Transverse colon (tissue), 4 donors: ENCODE results near the gene DOCK8. TPM values are rescaled to one million over a fixed set of nuclear protein-coding genes. Genes with fewer than 3 reads are reported as not detected.

Source experiments
- DNase-seq: peaks from one replicate; pipeline ENCODE4 v3.0.0-alpha.2; 2019
- H3K27ac ChIP-seq, 4 donors: fragments of 200-600 bp; sonication (generic); 2 replicates each; pipeline ENCODE4 v1.5.1; 2016 to 2018; ENCODE audit warnings: inconsistent platforms in 4 of 4
- H3K27me3 ChIP-seq: fragments of 200-600 bp; sonication (generic); 2 replicates; pipeline ENCODE4 v1.5.1; 2017; ENCODE audit warnings: inconsistent platforms
- H3K36me3 ChIP-seq, 4 donors: fragments of 200-600 bp; sonication (generic); 2 replicates each; pipeline ENCODE4 v1.5.1; 2017 to 2019; ENCODE audit warnings: inconsistent platforms in 4 of 4
- H3K4me1 ChIP-seq, 4 donors: fragments of 200-600 bp; sonication (generic); 2 replicates each; pipeline ENCODE4 v1.5.1; 2017 to 2020; ENCODE audit warnings: inconsistent platforms in 4 of 4
- H3K4me3 ChIP-seq, 4 donors: fragments of 200-600 bp; sonication (generic); 1 replicate in 1 of 4; 2 replicates in 3 of 4; pipeline versions ENCODE4 v1.5.1 to v1.6.1; 2017 to 2019; ENCODE audit warnings: inconsistent platforms in 4 of 4
- H3K9me3 ChIP-seq, 2 donors: fragments of 200-600 bp; sonication (generic); 2 replicates each; pipeline ENCODE4 v1.5.1; 2017 to 2019; ENCODE audit warnings: inconsistent platforms in 2 of 2
- CTCF ChIP-seq, 5 experiments: fragments of 200-600 bp in 3 of 5; fragments of 450-650 bp in 2 of 5; sonication (generic) in 3 of 5; IDR thresholded peaks; 1 replicate in 2 of 5; 2 replicates in 3 of 5; pipeline ENCODE4 v1.5.1; 2016 to 2017; ENCODE audit warnings: antibody characterized with exemption in 5 of 5, inconsistent platforms in 3 of 5, mild to moderate bottlenecking in 2 of 5, moderate library complexity in 1 of 5
- EP300 ChIP-seq: sonication (generic); formaldehyde crosslinking; IDR thresholded peaks from one replicate; pipeline ENCODE4 v1.6.1; 2017; ENCODE audit warnings: antibody characterized with exemption, low read depth
- POLR2A ChIP-seq: fragments of 450-650 bp; IDR thresholded peaks from one replicate; pipeline ENCODE4 v1.6.1; 2016; ENCODE audit warnings: antibody characterized with exemption, mild to moderate bottlenecking, moderate library complexity
- POLR2AphosphoS5 ChIP-seq, 3 donors: sonication (generic); formaldehyde crosslinking; IDR thresholded peaks; one replicate each; pipeline ENCODE4 v1.6.1; 2016; ENCODE audit warnings: antibody characterized with exemption in 3 of 3
- WGBS, 2 donors: methylation state at CpG; one replicate each; pipeline ENCODE4 v1.1.5; 2018; ENCODE audit warnings: low coverage in 1 of 2; 5-methylcytosine and 5-hydroxymethylcytosine counted together
- in situ Hi-C, 4 donors: fragments of 200-750 bp; cut with MboI; loops; one replicate each; pipeline versions ENCODE4 v1.15.0 to v1.15.1; 2017; ENCODE audit warnings: low sequenced_read_pairs in 3 of 4, low pct_ligation_motif_present in 1 of 4, low pct_unique_long_range_greater_than_20kb in 1 of 4
- intact Hi-C: fragments of 100-400 bp; cut with DNase I; formaldehyde crosslinking; loops from one replicate; pipeline ENCODE4 v1.15.1; 2023; ENCODE audit warnings: low total_unique reads
- total RNA-seq, 4 donors: library from RNA; depleted of rRNA; stranded (reverse); fragments of >200 nt; gene quantifications; one replicate each; pipeline ENCODE4 v1.1.0, GENCODE V29; 2016

DOCK8 gene
- total RNA-seq, 4 donors from 2014 or later = 11.2 to 59.5 (median 14.7) TPM

GRCh38 chr9:374736-375135 is 160.1 kb downstream of the DOCK8 start:
- intact Hi-C loops = no loop called here

DNA sequence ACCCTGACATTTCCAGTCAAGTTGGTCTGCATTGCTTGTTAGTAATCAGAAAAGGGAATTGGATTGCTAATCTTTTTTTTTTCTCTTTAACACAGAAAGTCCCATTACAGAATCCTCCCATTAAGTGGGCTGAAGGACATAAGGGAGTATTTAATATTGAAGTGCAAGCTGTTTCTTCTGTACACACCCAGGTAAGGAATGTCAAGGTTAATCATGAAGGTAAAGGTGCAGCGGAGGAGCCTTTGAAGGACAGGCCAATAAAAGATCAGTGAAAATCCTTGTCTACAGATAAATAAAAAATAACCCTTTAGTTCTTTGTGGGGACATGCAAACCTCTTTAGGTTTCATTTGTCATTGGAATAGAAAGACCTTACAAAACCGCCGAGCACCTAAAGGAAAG is 161.4 kb downstream of the DOCK8 start:
- in situ Hi-C loops = no loop called here
- no peak for TF ChIP-seq POLR2AphosphoS5 (IDR thresholded peaks at IDR 0.05)
- TF ChIP-seq POLR2A = no peak
- no peak for TF ChIP-seq CTCF (IDR thresholded peaks at IDR 0.05)
- TF ChIP-seq EP300 = no peak
- Histone ChIP-seq H3K27ac (no peak overlapping the region), H3K4me3 (no peak overlapping the region), H3K4me1 (no peaks in the 10 kb centered on the region), H3K36me3 (no peaks in the 10 kb centered on the region), H3K27me3 (no peaks in the 10 kb centered on the region), H3K9me3 (no peaks in the 10 kb centered on the region)
- no peak for DNase-seq
- intact Hi-C loops = no loop called here
- WGBS, 2 donors = 73 to 74% methylated on average over 3 of the region's 3 CpGs

More at GRCh38 chr9:374736-375135, 160.1 kb downstream of the DOCK8 start:
- no peaks in the 10 kb centered on the region for H3K36me3 ChIP-seq
- no peak for TF ChIP-seq POLR2AphosphoS5 (IDR thresholded peaks at IDR 0.05)
- no peak for TF ChIP-seq CTCF (IDR thresholded peaks at IDR 0.05)
- no peak for TF ChIP-seq POLR2A
- no peak for TF ChIP-seq EP300
- no peak overlapping the region for H3K4me3 ChIP-seq
- no peaks in the 10 kb centered on the region for H3K9me3 ChIP-seq
- in situ Hi-C loops = no loop called here
- no peaks in the 10 kb centered on the region for H3K4me1 ChIP-seq
- DNase-seq = no peak
- 75 to 97% methylated on average over 2 of the region's 2 CpGs for WGBS, 2 donors
- H3K27ac ChIP-seq = no peak overlapping the region
- H3K27me3 ChIP-seq = no peaks in the 10 kb centered on the region

DNA sequence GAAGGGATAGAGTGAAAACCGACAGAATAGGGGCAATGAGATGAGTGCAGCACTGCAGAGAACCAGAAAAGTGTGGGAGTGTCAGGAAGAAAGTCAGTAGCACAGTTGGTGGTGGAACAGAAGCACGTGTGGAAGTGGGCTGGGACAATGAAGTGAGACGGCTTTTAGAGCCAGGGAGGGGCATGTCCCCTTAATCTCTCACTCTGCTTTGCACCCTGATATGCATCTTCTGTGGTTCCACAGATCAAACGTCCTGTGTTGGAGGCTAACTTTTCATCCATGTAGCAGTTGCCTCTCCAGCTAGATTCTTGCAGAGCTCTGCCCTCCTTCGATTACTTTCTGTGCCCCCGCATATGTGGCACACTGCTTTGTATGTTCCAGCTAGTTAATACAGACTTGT is 163.6 kb downstream of the DOCK8 start:
- 57 to 77% methylated on average over 3 to 6 of the region's 6 CpGs for WGBS, 2 donors
- Histone ChIP-seq H3K27ac (no peak overlapping the region), H3K4me3 (no peak overlapping the region), H3K36me3 (no peaks in the 10 kb centered on the region), H3K27me3 (no peaks in the 10 kb centered on the region), H3K9me3 (no peaks in the 10 kb centered on the region), H3K4me1 (no peaks in the 10 kb centered on the region)
- intact Hi-C loops = no loop called here
- TF ChIP-seq CTCF (IDR thresholded peaks at IDR 0.05) (no peak), EP300 (no peak), POLR2A (no peak), POLR2AphosphoS5 (IDR thresholded peaks at IDR 0.05) (no peak)
- in situ Hi-C loops = no loop called here
- DNase-seq = no peak

DNA sequence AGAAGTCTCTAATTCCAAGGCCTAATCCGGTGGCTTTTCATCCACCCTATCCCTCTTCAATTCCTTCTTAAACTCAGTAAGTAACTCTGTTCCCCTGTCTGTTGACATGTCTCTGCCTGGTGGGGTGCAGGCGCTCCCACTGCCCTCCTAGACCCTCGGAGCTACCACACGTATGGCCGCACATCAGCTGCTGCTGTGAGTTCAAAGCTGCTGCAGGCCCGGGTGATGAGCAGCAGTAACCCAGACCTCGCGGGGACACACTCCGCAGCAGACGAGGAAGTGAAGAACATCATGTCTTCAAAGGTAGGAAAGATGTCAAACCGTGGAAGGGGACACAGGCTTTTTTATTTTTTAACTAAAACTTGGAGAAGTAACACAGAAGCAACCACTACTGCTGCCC is 167.7 kb downstream of the DOCK8 start:
- in situ Hi-C loops (loop anchor here in 1 of 4 donors (10.0 kb wide), 1 partner anchor 382 kb away; no protein-coding TSS in a partner anchor), intact Hi-C loops (no loop called here)
- Histone ChIP-seq H3K4me1 (no peaks in the 10 kb centered on the region), H3K27ac (no peak overlapping the region), H3K4me3 (no peak overlapping the region), H3K36me3 (no peaks in the 10 kb centered on the region), H3K9me3 (no peaks in the 10 kb centered on the region), H3K27me3 (no peaks in the 10 kb centered on the region)
- DNase-seq = no peak
- TF ChIP-seq CTCF (IDR thresholded peaks at IDR 0.05) (no peak), POLR2A (no peak), POLR2AphosphoS5 (IDR thresholded peaks at IDR 0.05) (no peak), EP300 (no peak)
- WGBS, 2 donors = 91 to 93% methylated on average over 4 to 11 of the region's 11 CpGs
